Hematopoietic multipotent progenitor cell treated with erythropoietin and hydrocortisone succinate and interleukin-3 and kit ligand, for 6 days (in vitro differentiated cells): ENCODE results near the gene SPATA6L.

Experiments used
- DNase-seq: peaks from one replicate; pipeline ENCODE4 v3.0.0-alpha.2; 2015

Gene SPATA6L

DNA sequence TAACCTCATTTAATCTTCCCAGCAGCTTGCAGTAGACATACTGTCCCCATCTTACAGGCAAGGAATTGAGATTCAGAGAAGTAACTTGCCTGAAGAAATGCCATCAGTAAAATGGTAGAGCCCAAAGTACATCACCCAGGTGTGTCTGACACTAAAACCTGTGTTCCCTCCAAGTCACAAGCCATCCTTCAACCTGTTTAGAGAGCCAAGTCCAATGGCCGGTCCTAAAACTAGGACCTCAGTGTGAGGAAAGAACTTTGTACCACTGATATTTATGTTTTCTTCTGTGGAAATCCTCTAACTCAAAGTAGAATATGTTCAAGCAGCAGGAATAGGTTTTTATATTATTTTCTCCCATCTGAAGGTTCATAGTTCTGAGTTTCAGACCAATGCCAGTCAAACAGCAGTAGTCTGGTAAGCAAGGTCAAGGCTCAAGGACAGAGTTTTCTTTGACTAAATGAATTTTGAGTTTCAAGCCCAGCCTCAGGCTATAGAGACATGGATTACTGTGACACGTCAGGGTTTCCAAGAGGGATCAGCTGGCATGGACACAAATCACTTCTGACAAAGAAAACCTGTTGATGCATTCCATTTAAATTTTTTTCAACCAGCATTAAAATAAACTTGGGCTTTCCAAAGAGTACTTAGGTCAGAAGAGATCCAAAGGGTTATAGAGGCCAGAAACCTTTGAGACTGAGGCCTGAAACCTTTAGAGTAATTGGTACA is 85.1 kb downstream of the SPATA6L start:
- DNase-seq = no peak

- no peak for DNase-seq
These were observed 87.3 kb downstream of the SPATA6L start for GRCh38 chr9:4579001-4579400.

- DNase-seq = no peak
These were observed 89.8 kb downstream of the SPATA6L start for GRCh38 chr9:4576448-4576847.

DNA sequence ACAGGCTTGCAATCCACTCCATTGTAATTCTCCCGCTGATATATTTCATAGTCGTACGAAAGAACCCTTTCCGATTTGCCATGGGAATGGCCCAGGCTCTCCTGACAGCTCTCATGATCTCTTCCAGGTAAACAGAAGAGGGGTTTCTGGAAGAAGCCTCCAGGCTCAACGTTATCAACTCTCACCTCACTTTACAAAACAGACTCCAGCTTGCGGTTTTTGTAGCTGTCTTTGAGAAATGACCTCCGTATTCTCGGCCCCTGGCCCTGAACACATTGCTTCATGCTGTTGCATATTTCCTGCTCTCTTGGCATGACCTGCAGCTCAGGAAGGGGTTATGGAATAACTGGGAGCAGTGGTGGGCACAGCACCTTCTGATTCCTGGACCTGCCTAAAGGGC is 90.3 kb downstream of the SPATA6L start:
- no peak for DNase-seq

- no peak for DNase-seq
These were observed 91.5 kb downstream of the SPATA6L start for GRCh38 chr9:4574657-4575243.

- DNase-seq = no peak
These were observed 92.5 kb downstream of the SPATA6L start for GRCh38 chr9:4573634-4574389.

- no peak for DNase-seq
These were observed 93.1 kb downstream of the SPATA6L start for GRCh38 chr9:4573176-4573575.

DNA sequence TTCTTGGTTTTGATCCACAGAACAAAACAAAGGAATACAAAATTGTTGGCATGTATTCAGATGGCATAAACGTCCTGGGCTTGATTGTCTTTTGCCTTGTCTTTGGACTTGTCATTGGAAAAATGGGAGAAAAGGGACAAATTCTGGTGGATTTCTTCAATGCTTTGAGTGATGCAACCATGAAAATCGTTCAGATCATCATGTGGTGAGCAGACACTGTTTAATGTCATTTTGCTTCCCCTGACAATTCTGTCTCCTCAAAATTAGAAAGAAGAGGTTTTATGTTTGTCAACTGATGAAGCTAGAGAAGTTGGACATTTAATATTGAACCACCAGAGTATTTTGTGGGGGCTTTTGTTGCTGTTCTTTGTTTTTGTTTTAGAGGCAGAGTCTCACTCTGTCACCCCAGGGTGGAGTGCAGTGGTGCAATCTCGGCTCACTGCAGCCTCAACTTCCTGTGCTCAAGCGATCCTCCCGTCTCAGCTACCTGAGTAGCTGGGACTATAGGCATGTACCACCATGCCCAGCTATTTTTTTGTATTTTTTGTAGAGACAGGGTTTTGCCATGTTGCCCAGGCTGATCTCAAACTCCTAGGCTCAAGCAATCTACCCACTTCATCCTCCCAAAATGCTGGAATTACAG is 94.0 kb downstream of the SPATA6L start:
- DNase-seq = no peak

DNA sequence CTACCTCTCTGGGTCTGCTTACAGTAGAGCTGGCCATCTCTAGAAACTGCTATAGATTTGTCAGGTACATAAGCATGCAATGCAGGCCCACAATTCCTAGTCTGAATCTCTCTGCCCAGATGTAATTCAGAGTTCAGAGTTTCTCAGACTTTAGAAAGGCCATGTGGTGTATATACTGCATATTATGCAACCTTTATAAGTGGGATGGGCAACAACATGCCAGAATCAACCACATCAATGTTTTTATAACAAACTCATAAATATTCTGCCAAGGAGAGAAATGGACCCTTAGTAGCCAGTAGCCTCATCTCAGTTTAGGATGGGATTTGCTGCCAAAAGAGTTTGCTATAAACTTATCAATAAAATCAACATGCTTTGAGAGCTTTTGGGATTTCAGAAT is 97.2 kb downstream of the SPATA6L start:
- no peak for DNase-seq

GRCh38 chr9:4567601-4568000 is 98.7 kb downstream of the SPATA6L start:
- DNase-seq = no peak

DNA sequence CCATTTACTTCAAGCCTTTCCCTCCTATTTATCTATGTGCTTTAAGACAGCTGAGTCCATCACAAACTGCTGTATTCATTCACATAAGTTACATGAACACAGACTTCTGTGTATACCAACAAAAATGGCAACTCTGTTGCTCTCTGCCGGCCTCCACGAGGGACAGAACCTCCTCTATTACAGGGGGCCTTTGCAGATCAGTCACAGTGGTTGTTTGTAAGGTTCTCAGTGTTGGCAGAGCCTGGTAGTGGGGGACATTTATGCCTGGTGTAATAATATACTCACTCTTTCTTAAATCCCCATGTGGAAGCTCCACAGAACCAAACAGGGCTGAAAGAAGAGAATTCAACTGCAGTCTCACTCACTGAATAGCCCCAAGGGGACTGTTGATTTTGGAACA is 99.5 kb downstream of the SPATA6L start:
- DNase-seq = no peak

DNA sequence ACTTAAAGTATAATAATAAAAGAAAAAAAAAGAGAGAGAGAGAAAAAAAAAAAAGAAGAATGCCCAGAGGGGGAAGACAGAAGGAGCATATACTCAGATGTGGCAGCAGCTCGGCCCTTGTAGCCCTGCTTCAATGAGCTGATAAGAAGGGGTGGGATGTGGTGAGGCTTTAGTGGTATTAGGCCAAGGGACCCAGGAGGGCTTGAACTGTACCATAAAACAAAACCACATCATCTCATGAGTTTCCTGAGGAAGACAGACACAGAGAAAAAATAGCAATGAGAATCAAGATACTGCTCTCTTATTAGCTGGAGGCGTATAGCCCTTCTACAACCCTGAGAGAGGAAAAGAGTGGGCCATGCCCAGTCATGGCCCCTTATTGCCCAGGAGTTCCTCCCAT is 103.2 kb downstream of the SPATA6L start:
- peak; percentile 46 for DNase-seq

- DNase-seq = no peak
These were observed 106.8 kb downstream of the SPATA6L start for GRCh38 chr9:4559261-4560182.

DNA sequence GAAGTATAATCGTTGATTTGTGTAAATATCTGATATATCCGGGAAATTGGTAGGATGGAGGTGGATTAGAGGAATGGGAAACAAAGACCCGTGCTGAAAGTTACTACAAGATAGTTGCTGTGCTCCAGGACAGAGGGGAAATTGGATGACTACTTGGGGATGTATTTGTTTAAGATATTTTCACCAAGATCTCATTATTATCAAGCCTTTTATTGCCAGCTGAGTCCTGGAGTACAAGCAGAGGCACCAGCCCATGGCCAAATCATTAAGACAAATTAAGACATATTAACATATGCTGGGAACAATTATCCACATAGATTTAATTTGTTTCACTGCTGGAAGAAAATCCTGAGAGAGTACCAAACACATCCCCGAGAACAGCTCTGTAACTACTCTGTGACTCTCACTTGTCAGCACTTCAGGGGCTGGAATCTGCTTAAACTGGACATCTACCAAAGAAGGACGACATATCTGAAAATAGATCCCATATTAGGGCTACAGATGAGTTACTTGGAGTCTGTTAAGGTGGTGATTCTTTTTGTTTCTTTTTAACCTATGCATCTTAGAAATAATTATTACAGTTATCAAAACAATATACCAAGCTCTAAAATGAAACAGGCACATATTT is 107.8 kb downstream of the SPATA6L start:
- no peak for DNase-seq

DNA sequence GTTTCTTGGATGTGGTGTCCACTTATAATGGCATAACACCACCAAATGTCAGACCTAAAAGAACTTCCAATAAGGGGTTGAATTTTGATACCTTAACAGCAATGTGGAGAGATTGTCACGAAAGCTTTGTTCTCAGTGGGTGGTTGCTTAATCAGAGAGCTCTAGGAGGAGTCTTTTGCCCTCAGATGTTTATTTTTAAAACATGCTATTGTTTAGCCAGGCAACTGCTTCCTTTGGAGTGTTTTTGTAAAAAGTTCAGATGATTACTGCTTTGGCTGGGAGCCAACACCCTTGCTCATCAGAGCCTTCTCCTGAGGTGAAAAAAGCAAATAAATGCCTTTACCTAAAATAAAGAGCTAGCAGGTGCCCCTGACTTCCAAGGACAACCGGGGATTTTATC is 111.0 kb downstream of the SPATA6L start:
- DNase-seq = peak; percentile 13

- DNase-seq = no peak
These were observed 112.3 kb downstream of the SPATA6L start for GRCh38 chr9:4553951-4554381.

DNA sequence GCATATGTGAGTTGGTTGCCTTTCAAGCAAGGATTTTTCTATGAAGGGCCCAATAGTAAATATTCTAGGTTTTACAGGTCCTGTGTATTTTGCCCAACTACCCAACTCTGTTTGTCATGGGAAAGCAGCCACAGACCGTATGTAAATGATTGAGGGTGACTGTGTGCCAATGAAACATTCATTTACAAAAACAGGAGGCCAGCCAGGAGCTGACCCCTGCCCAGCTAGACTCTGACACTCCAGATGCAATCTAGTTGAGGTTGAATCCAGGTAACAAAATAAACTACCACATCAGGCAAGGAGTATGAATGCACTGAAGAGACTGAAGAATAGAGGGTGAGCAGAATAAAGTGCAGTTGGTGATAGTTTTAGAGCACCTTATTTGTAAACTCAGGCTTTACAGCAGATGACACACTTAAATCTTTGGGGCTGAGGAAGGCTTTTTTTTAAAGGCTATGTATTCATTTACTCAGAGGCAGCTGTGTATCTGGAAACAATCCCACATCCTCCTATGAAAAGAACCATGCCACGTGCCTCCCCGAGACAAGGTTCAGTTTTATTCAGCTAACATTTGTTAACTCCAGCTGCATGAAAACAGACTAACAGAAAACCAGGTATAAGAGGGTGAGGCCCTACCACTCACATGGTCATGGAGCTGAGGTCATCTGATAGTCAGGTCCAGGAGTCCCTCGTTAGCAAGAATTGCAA is 115.3 kb downstream of the SPATA6L start:
- DNase-seq = no peak

DNA sequence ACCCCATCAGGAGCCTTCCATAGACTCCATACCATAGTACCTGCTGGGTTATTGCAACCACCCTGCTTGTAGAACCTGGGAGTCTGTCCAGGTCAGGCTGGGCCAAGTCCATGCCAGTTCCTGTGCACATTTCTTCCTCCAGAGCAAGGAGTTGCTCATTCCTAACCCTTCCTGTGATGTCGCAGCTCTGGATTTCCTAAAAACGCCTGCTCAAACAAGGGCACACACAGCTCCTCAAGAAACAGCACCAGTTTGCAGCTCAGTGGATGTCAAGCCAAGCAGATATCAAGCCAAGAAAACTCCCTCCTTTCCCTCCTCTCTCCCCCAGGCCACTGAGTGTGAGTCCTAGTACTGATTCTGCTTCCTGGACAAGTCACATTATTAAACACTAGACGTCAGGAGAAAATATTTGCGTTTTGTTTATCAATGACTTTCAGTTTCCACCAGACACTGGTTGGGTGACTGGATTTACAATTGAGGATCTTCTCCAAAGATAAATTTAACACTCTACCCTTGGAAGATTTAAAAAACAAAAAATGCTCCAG is 116.5 kb downstream of the SPATA6L start:
- DNase-seq = no peak

DNA sequence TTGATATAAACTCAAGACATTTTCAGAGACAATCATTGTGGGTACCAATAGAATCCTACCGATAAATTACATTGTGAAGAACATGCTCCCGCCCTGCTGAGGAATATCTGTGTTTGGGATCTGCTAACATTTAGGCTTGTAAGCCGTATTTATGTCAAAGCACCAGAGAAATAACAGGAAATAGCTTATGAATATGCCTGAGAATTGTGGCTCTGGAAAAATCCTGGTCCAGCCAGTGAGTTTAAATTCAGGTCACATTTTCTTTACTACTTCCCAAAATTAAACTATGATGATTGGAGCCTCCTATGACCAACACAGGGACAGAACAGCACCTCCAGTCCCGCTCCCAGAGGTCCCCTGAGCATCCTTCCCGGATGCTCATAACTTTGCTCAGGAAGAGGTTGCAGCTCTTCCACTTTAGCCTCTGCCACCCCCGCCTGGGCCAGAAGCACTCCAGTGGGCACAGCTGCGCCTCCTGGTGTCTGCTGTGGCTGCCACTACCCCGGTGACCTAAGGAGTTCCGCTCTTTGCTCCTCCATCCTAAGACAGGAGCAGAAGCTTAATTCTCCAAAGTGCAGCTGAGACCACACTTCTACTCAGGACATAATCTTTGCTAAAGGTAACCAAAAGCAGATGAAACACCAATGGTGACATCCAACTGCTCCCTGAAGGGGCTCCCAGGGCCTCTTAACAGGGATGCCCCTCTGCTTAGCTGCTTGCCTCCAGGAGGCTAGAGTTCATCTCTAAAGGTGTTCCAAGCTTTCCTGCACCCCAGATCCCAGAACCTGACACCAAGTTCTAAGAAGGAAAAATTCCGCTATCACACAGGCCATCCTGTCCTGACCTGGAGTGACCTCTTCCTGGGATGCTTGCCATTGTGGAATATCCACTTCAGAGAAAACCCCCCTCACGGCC is 117.2 kb downstream of the SPATA6L start:
- DNase-seq = peak; percentile 9
